Liver (tissue), 9 donors: Measurements from ENCODE around the gene PYM1. TPM values are rescaled to one million over a fixed set of nuclear protein-coding genes. Genes with fewer than 3 reads are reported as not detected.
"Not testable (repeated sequence)": the region's sequence is repeated elsewhere in the genome, so short reads cannot be mapped to it uniquely, and the experiment has no call there.

Experiments
- DNase-seq: peaks from one replicate; pipeline ENCODE4 v3.0.0-alpha.2; 2017; ENCODE audit warnings: low spot score
- H3K27ac ChIP-seq, 2 donors: one replicate each; pipeline ENCODE4 v1.7.0; 2013; ENCODE audit warnings: inconsistent platforms in 2 of 2, low read length in 2 of 2, control low read depth in 1 of 2, low read depth in 1 of 2, mild to moderate bottlenecking in 1 of 2
- H3K27me3 ChIP-seq, 4 donors: one replicate each; pipeline versions ENCODE4 v1.6.1 to v1.7.0; 2013; ENCODE audit warnings: low read length in 3 of 4, inconsistent platforms in 1 of 4, mild to moderate bottlenecking in 1 of 4, moderate library complexity in 1 of 4; ENCODE audit not compliant: control insufficient read depth in 4 of 4, insufficient read depth in 4 of 4
- H3K36me3 ChIP-seq, 4 donors: one replicate each; pipeline versions ENCODE4 v1.6.1 to v1.7.0; 2013; ENCODE audit warnings: low read length in 3 of 4, mild to moderate bottlenecking in 3 of 4, low read depth in 1 of 4, moderate library complexity in 1 of 4; ENCODE audit not compliant: control insufficient read depth in 4 of 4, insufficient read depth in 3 of 4
- H3K4me1 ChIP-seq, 4 donors: one replicate each; pipeline versions ENCODE4 v1.6.1 to v1.7.0; 2013; ENCODE audit warnings: low read length in 3 of 4, mild to moderate bottlenecking in 3 of 4, moderate library complexity in 1 of 4; ENCODE audit not compliant: control insufficient read depth in 4 of 4, insufficient read depth in 4 of 4
- H3K4me3 ChIP-seq, 3 donors: one replicate each; pipeline versions ENCODE4 v1.6.1 to v1.7.0; 2013; ENCODE audit warnings: low read length in 3 of 3, control low read depth in 1 of 3, low read depth in 1 of 3, mild to moderate bottlenecking in 1 of 3
- H3K9ac ChIP-seq, 2 donors: one replicate each; pipeline ENCODE4 v1.7.0; 2013; ENCODE audit warnings: low read length in 2 of 2, mild to moderate bottlenecking in 2 of 2, moderate library complexity in 2 of 2, control low read depth in 1 of 2, low read depth in 1 of 2
- H3K9me3 ChIP-seq, 4 donors: one replicate each; pipeline versions ENCODE4 v1.6.1 to v1.7.0; 2013; ENCODE audit warnings: low read length in 3 of 4; ENCODE audit not compliant: control insufficient read depth in 4 of 4
- ATF3 ChIP-seq: IDR thresholded peaks from 2 replicates; pipeline ENCODE4 v1.6.1; 2016; ENCODE audit warnings: antibody characterized with exemption
- EGR1 ChIP-seq, 2 donors: IDR thresholded peaks; 2 replicates each; pipeline ENCODE4 v1.6.1; 2016 to 2018; ENCODE audit warnings: antibody characterized with exemption in 2 of 2, low read depth in 2 of 2
- FOXA1 ChIP-seq: IDR thresholded peaks from 2 replicates; pipeline ENCODE4 v1.6.1; 2016; ENCODE audit warnings: antibody characterized with exemption
- FOXA2 ChIP-seq: IDR thresholded peaks from 2 replicates; pipeline ENCODE4 v1.6.1; 2016; ENCODE audit warnings: antibody characterized with exemption
- HNF4A ChIP-seq, 2 donors: conservative IDR thresholded peaks; 2 replicates each; pipeline ENCODE4 v1.6.1; 2016; ENCODE audit warnings: antibody characterized with exemption in 2 of 2, mild to moderate bottlenecking in 2 of 2
- JUND ChIP-seq, 2 donors: IDR thresholded peaks; 2 replicates each; pipeline ENCODE4 v1.6.1; 2016; ENCODE audit warnings: antibody characterized with exemption in 2 of 2
- MAX ChIP-seq: IDR thresholded peaks from 2 replicates; pipeline ENCODE4 v1.6.1; 2016; ENCODE audit warnings: antibody characterized with exemption
- NR2F2 ChIP-seq: IDR thresholded peaks from 2 replicates; pipeline ENCODE4 v1.6.1; 2016; ENCODE audit warnings: antibody characterized with exemption
- RAD21 ChIP-seq, 2 donors: IDR thresholded peaks; 2 replicates each; pipeline ENCODE4 v1.6.1; 2016; ENCODE audit warnings: antibody characterized with exemption in 2 of 2, mild to moderate bottlenecking in 2 of 2
- REST ChIP-seq: IDR thresholded peaks from 2 replicates; pipeline ENCODE4 v1.6.1; 2016; ENCODE audit warnings: antibody characterized with exemption, mild to moderate bottlenecking
- RXRA ChIP-seq, 2 donors: IDR thresholded peaks; 2 replicates each; pipeline ENCODE4 v1.6.1; 2017 to 2018; ENCODE audit warnings: antibody characterized with exemption in 2 of 2, mild to moderate bottlenecking in 1 of 2
- SP1 ChIP-seq: IDR thresholded peaks from 2 replicates; pipeline ENCODE4 v1.6.1; 2018; ENCODE audit warnings: antibody characterized with exemption, mild to moderate bottlenecking
- TAF1 ChIP-seq: conservative IDR thresholded peaks from 2 replicates; pipeline ENCODE4 v1.6.1; 2016; ENCODE audit warnings: antibody characterized with exemption, mild to moderate bottlenecking
- YY1 ChIP-seq: IDR thresholded peaks from 2 replicates; pipeline ENCODE4 v1.6.1; 2016; ENCODE audit warnings: antibody characterized with exemption, mild to moderate bottlenecking
- ZBTB33 ChIP-seq: IDR thresholded peaks from 2 replicates; pipeline ENCODE4 v1.6.1; 2016; ENCODE audit warnings: antibody characterized with exemption
- WGBS: extraction: QIAGEN DNeasy Blood & Tissue Kit; methylation state at CpG from one replicate; pipeline ENCODE4 v1.1.7; 2013; 5-methylcytosine and 5-hydroxymethylcytosine counted together
- polyA plus RNA-seq, 2 donors: library from polyadenylated mRNA; stranded (reverse) in 1 of 2; unstranded in 1 of 2; fragments of 200-250 nt in 1 of 2; fragments of >200 nt in 1 of 2; fragmentation: Nextera tagmentation in 1 of 2; extraction: Ambion mirVana in 1 of 2; gene quantifications; one replicate each; pipeline versions ENCODE4 v1.2.1 to v1.2.3, GENCODE V29; 2013 to 2015
- total RNA-seq, 2 donors: library from RNA; depleted of rRNA; stranded (reverse); fragments of >200 nt; gene quantifications; one replicate each; pipeline ENCODE4 v1.2.3, GENCODE V29; 2014
- donor health status: healthy.
- donor health status: healthy.
- donor health status: healthy.
- donor health status: healthy.
- donor health status: healthy.

PYM1 gene
- total and polyA plus RNA-seq, 4 donors: 16.7 to 29.4 (median 21.3) TPM

DNA sequence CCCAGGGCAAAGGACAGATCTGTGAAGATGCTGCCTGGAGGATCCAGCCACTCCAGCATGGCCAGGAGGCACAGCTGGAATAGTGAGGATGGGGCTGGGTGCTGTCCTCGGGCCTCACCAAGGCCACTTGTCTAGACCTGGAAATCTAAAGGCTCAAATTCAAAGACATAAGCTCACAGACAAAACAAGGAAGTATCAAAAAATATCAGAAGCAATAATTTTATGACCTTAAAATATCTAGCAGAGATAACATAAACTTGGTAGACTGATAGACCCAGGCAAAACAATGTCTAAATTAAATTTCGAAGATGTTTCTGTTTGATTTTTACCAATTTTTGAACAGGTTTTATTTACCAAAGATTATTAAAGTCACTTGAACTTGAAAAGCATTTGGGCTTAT lies 62.4 kb downstream of the PYM1 start:
- 90% methylated on average over 2 of the region's 2 CpGs for WGBS
- Histone ChIP-seq H3K36me3 (no peaks in the 10 kb centered on the region), H3K4me1 (no peaks in the 10 kb centered on the region), H3K9me3 (no peaks in the 10 kb centered on the region), H3K9ac (no peak overlapping the region), H3K4me3 (no peak overlapping the region), H3K27me3 (no peaks in the 10 kb centered on the region), H3K27ac (no peak overlapping the region)
- DNase-seq: no peak
- TF ChIP-seq EGR1 (IDR thresholded peaks at IDR 0.05; ENCODE audit: low read depth in 2 of 2) (no peak), RXRA (IDR thresholded peaks at IDR 0.05) (no peak), RAD21 (IDR thresholded peaks at IDR 0.05) (no peak), YY1 (no peak), ZBTB33 (no peak), NR2F2 (no peak), ATF3 (no peak), JUND (IDR thresholded peaks at IDR 0.05) (no peak), SP1 (no peak), HNF4A (conservative IDR thresholded peaks at IDR 0.05) (no peak), FOXA1 (no peak)

- H3K9me3 ChIP-seq, H3K27ac ChIP-seq, H3K4me1 ChIP-seq, DNase-seq, H3K27me3 ChIP-seq, H3K9ac ChIP-seq, H3K4me3 ChIP-seq, H3K36me3 ChIP-seq: not testable (repeated sequence)
- WGBS: 97% methylated on average over 13 of the region's 13 CpGs
These were observed 64.8 kb downstream of the PYM1 start for GRCh38 chr12:55862931-55863330.

- Histone ChIP-seq H3K27me3 (no peaks in the 10 kb centered on the region), H3K27ac (no peak overlapping the region), H3K9me3 (no peaks in the 10 kb centered on the region), H3K4me3 (no peak overlapping the region), H3K4me1 (no peaks in the 10 kb centered on the region), H3K36me3 (no peaks in the 10 kb centered on the region), H3K9ac (no peak overlapping the region)
- DNase-seq: no peak
- TF ChIP-seq NR2F2 (no peak), HNF4A (conservative IDR thresholded peaks at IDR 0.05) (no peak), RXRA (IDR thresholded peaks at IDR 0.05) (no peak), EGR1 (IDR thresholded peaks at IDR 0.05; ENCODE audit: low read depth in 2 of 2) (no peak)
These were observed 65.4 kb downstream of the PYM1 start for GRCh38 chr12:55862286-55862685.

DNA sequence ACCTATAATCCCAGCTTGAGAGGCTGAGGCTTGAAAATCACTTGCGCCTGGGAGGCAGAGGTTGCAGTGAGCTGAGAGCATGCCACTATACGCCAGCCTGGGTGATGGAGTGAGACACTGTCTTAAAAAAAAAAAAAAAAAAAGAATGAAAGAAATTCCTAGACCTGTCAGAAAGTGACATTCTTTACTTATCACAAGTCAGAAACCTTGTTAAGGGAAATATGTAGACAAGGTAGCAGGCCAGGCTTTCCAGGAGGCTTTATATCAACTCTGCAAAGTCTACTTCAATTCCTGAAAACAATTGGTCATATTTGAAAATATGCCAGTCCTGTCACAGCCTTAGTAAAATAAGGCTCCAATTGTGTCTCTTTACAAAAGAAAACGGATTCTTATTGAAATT lies 65.8 kb downstream of the PYM1 start:
- H3K4me1 ChIP-seq: no peaks in the 10 kb centered on the region
- 92% methylated on average over 3 of the region's 3 CpGs for WGBS
- H3K36me3 ChIP-seq: no peaks in the 10 kb centered on the region
- H3K27me3 ChIP-seq: no peaks in the 10 kb centered on the region
- no peak overlapping the region for H3K9ac ChIP-seq
- DNase-seq: no peak
- H3K9me3 ChIP-seq: no peaks in the 10 kb centered on the region
- H3K27ac ChIP-seq: no peak overlapping the region
- TF ChIP-seq MAX (no peak), YY1 (no peak), FOXA2 (no peak), ZBTB33 (no peak), REST (no peak), NR2F2 (no peak), TAF1 (no peak), FOXA1 (no peak), JUND (IDR thresholded peaks at IDR 0.05) (no peak), HNF4A (conservative IDR thresholded peaks at IDR 0.05) (no peak), RXRA (IDR thresholded peaks at IDR 0.05) (no peak)
- no peak overlapping the region for H3K4me3 ChIP-seq
